ENCODE results near the gene TSPAN17.

Gene TSPAN17

DNA sequence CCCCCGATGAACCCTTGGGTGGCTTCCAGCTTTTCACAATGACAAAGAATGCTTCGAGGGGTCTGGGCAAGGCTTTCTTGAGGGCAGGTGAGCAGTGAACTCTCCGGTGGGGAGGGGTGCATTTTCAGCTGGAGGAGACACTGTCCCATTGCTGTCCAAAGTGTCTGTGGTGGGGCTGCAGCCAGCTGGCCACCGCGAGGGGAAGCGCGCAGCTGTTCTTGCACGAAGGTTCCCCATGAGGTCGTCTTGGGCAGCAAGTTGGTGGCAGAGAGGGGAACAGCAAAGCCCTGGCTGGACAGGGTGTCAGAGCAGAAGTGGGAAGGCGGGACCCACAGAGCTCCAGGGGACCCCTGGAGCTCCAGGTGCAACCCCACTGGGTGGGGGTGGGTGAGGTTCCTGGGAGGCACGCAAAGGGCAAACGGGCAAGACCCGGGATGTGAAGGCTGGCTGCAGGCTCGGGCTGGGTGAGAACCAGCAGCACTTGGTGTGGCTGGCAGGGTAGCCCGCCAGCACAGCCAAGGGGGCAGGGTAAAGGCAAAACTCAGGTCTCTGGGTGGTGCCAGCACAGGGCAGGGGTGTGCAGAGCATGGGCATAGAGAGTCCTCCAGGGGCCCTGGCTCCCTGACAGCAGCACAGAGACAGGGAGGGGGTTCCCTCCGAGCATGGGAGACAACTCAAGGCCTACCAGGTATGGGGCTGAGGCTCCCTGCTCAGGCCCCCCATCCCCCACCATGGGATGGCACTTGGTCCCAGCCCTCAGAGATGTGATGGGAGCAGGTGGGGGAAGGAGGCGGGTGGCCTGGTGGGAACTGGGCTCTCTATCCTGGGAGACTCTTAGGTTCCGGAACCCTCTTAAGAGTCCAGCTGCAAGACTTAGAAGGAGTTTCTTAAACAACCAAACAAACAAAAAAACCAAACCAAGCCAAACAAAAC lies 26.6 kb downstream of the TSPAN17 start:
- no peaks in the 10 kb centered on the region for H3K4me1 Mint-ChIP-seq
- H3K4me3 Mint-ChIP-seq = no peak overlapping the region
- no peak for DNase-seq
- no peak for ATAC-seq
- H3K9me3 Mint-ChIP-seq = no peaks in the 10 kb centered on the region
- H3K27ac Mint-ChIP-seq = no peak overlapping the region
- H3K27me3 Mint-ChIP-seq = peaks cover 73% of the 10 kb centered on the region

DNA sequence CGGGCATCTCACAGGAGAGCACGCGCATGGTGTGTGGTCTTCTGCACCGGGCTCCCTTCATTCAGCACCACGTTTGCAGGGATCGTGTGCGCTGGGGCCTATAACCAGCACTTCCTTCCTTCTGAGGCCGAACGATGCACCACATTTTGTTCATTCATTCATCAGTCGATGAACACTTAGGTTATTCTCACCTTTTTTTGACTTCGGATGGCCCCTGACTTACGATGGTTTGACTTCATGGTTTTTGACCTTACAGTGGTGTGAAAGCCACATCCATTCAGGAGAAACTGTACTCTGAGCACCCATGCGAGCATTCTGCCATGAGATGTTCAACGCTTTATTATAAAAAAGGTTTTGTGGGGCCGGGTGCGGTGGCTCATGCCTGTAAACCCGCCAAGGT lies 27.5 kb downstream of the TSPAN17 start:
- H3K27me3 Mint-ChIP-seq = peaks cover 73% of the 10 kb centered on the region
- DNase-seq = no peak
- peak overlapping the region in 1 of 2 donors; percentile 6 for H3K27ac Mint-ChIP-seq
- ATAC-seq = no peak
- H3K9me3 Mint-ChIP-seq = no peaks in the 10 kb centered on the region
- H3K4me3 Mint-ChIP-seq = no peak overlapping the region
- H3K4me1 Mint-ChIP-seq = no peaks in the 10 kb centered on the region

DNA sequence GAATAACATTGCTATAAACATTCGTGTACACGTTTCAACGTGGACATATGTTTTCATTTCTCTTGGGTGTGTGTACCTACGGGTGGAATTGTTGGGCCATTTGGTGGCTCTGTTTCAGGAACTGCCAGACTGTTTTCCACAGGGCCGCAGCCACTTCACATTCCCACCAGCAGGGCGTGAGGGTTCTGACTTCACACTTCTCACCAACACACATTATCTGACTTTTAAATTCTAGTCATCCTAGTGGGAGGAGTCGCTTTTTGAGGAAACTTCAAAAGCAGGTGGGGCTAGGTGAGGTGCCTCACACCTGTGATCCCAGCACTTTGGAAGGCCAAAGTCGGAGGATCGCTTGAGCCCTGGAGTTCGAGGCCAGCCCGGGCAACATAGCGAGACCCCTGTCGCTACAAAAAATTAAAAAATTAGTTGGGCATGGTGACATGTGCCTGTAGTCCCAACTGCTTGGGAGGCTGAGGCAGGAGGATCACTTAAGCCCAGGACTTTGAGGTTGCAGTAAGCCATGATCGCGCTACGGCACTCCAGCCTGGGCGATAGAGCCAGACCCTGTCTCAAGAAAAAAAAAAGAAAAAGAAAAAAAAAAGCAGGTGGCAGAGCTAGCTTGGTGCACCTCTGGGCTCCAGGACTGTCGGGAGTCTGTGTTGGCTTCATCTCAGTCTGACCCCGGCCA lies 28.5 kb downstream of the TSPAN17 start:
- Mint-ChIP-seq H3K9me3 (no peaks in the 10 kb centered on the region), H3K4me3 (no peak overlapping the region), H3K27ac (no peak overlapping the region), H3K4me1 (no peaks in the 10 kb centered on the region), H3K27me3 (peaks cover 78% of the 10 kb centered on the region)
- DNase-seq (no peak), ATAC-seq (no peak)

DNA sequence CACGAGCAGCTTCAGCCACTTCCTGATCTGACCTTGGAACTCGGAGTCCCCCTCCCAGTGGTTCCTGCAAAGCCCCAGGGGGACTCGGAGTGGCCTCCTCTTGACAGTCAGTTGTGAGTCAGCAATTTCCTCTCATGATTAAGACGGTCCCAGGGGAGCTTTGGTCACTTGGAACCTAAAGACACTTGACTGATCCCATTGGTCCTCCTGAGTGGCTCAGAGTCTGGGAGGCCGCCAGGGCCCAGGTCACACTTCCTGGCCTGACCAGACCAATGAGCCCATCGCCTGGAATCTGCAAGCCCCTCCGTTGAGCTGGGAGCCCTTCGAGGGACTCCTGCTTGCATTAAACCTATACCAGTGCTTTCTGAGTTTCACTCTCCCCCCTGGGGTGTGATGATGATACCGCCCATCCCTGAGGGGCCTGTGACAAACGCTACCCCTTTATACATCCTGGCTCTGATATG lies 29.1 kb downstream of the TSPAN17 start:
- no peak overlapping the region for H3K27ac Mint-ChIP-seq
- no peaks in the 10 kb centered on the region for H3K4me1 Mint-ChIP-seq
- DNase-seq (no peak), ATAC-seq (no peak)
- no peaks in the 10 kb centered on the region for H3K9me3 Mint-ChIP-seq
- no peak overlapping the region for H3K4me3 Mint-ChIP-seq
- H3K27me3 Mint-ChIP-seq = peaks cover 78% of the 10 kb centered on the region

DNA sequence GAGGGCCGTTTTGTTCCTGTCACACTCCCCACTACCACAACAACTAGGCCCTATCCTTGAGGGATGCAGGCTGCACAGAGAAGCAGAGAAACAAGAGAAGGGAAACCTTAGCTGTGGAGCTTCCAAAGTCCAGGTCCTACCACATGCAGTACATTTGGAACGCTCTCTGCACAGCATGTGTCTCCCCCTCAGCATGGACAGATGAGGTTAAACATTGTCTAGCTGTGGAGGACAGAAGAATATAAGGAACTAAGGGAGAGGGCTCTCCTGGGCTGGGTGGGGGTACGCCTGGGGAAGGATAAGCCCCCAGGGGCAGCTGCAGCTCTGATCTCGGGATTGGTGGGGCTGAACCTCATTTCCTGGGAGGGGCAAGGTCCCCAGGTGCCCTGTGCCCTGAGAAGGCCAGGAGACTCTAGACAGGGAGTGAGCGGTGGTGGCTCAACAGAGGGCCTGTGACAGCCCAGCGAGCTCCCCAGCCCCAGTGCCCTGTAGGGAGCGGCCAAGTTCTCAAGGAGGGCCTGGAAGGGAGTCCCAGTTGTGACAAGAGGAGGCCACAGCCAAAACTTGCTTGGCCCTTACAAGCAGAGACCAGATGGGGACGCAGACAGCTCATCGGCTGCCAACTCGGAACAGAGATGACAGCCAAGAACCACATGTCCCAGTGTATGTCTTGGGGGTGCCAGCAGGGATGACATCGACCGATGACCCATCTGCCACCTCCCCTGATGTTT lies 30.1 kb downstream of the TSPAN17 start:
- peak overlapping the region in 1 of 2 donors; percentile 71 for H3K27ac Mint-ChIP-seq
- H3K27me3 Mint-ChIP-seq = peaks cover 78% of the 10 kb centered on the region
- no peak for ATAC-seq

DNA sequence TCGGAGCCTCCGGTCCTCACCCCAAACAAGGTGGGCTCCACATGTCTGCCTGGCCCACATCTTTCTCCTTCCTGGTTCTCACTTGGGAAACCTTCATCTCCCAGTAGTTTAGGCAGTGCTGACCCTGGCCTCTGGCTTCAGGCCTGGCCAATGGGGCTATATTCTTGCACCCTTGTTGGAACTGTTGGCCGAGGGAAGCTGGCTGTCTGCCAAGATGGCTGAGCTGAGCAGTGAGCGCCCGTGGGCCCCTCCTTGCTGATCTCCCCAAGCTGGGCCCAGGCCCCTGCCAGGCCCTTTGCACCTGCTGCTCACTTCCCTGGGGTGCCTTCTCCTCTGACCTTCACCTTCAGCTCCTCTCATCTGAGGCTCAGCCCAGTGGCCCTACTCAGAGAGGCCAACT lies 31.3 kb downstream of the TSPAN17 start:
- no peaks in the 10 kb centered on the region for H3K9me3 Mint-ChIP-seq
- peaks cover 77% of the 10 kb centered on the region for H3K27me3 Mint-ChIP-seq
- DNase-seq (no peak), ATAC-seq (no peak)
- H3K27ac Mint-ChIP-seq = peak overlapping the region in 1 of 2 donors; percentile 85
- H3K4me3 Mint-ChIP-seq = no peak overlapping the region
- no peaks in the 10 kb centered on the region for H3K4me1 Mint-ChIP-seq

More for the DNA sequence above, 30.1 kb downstream of the TSPAN17 start:
- DNase-seq = no peak
- Mint-ChIP-seq H3K4me1 (no peaks in the 10 kb centered on the region), H3K9me3 (no peaks in the 10 kb centered on the region), H3K4me3 (no peak overlapping the region)

DNA sequence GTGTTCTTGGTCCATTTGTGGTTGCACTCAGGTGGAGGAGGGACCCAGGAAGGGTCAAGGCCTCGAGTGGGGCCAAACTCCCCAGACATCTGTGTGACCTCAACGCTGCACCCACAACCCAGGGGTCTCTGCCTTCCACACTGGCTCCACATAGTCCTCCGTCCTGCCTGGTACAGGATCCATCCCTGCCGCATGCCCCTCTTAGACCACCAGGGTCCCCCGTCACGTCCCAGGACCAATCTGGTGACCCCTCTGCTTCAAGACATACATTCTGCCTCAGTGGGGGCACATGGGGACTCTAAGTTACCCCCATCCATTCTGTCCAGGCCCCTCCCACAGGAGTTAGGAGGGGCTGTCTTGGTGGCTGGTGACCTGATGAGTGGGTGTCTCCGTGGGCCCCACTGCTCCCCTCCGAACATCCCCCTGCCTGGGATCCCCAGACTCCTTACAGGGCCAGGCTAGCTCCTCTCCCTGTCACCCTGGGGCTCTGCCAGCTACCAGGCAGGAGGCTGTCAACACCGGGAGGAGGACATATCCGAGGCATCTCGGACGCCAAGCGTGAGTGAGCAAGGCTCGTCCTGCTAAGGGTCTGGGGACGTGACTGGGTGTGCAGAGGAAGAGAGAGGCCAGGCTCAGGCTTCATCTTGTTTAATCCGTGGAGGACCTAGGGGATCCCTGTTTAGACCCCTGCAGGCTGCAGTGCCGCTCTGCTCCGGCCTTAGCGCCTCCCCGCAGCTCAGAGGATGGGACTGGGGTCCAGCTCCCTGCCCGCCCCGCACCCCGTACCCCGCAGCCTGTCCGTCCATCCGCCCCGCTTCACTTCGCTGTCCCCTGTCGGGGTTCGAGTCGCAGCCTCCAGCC lies 32.3 kb downstream of the TSPAN17 start:
- ATAC-seq (no peak), DNase-seq (no peak)
- Mint-ChIP-seq H3K27me3 (peaks cover 79% of the 10 kb centered on the region), H3K27ac (no peak overlapping the region), H3K4me3 (no peak overlapping the region), H3K4me1 (no peaks in the 10 kb centered on the region), H3K9me3 (peaks cover 0 to 6% of the 10 kb centered on the region in 2 donors)

DNA sequence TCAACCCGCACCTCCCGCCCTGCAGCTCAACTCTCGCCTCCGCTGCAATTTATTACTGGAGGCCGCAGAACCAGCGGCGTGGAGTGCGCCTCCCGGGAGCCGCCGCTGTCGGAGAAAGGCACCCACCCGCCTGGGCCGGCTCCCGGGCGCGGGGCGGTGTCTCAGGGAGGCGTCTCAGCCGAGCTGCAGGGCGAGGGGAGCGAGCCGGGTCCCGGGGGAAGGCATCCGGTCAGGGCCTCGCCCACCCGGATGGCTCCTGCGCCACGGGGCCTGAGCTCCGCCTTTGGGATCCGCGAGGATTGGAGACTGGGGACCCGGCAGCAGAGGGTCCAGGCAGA lies 32.9 kb downstream of the TSPAN17 start:
- Mint-ChIP-seq H3K4me3 (no peak overlapping the region), H3K9me3 (peaks cover 5 to 9% of the 10 kb centered on the region in 2 donors), H3K27ac (no peak overlapping the region), H3K4me1 (no peaks in the 10 kb centered on the region), H3K27me3 (peaks cover 79% of the 10 kb centered on the region)
- ATAC-seq (no peak), DNase-seq (no peak)

DNA sequence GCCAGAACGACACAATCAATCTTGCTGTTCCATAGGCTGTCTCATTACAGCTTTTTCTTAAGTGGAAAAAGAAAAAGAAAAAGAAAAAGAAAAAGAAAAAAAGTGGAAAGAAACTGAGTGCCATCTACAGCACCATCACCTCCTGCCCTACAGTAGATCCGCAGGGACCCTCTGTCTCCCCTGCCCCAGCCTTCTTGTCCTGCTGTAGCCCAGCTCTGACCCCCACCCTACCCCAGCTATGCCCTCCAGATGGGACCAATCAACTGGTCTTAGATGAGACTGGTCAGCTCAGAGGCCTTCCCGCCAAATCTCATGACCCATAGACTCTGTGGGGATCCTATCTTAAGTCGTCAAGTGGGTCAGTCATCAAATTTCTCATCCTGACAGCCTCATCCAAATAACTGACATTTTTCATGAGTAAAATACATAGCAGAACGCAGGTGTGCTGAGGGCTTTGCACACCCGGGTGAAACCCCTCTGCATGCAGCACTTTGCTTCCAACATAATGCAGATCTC lies 34.8 kb downstream of the TSPAN17 start:
- no peak overlapping the region for H3K4me3 Mint-ChIP-seq
- DNase-seq (no peak), ATAC-seq (no peak)
- H3K4me1 Mint-ChIP-seq = no peaks in the 10 kb centered on the region
- peaks cover 7 to 11% of the 10 kb centered on the region in 2 donors for H3K9me3 Mint-ChIP-seq
- H3K27ac Mint-ChIP-seq = no peak overlapping the region
- peaks cover 71% of the 10 kb centered on the region for H3K27me3 Mint-ChIP-seq

DNA sequence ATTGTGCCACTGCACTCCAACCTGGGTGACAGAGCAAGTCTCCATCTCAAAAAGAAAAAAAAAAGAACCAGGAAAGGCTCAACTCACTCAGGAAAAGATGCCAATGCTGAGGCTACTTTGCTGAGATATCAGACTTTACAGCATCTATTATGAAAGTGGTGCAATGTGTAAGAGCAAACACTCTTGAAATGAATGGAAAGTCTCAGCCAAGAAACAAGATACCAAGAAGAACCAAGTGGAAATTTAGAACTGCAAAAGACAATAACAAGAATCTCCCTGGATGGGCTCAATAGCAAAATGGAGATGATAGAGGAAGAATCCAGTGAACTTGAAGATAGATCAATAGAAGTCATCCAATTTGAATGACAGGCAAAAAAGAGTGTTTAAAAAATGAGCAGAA lies 37.7 kb downstream of the TSPAN17 start:
- no peak overlapping the region for H3K27ac Mint-ChIP-seq
- no peak for ATAC-seq
- DNase-seq = no peak
- H3K4me1 Mint-ChIP-seq = no peaks in the 10 kb centered on the region
- no peak overlapping the region for H3K4me3 Mint-ChIP-seq
- peaks cover 50% of the 10 kb centered on the region for H3K27me3 Mint-ChIP-seq
- peaks cover 7 to 11% of the 10 kb centered on the region in 2 donors for H3K9me3 Mint-ChIP-seq

DNA sequence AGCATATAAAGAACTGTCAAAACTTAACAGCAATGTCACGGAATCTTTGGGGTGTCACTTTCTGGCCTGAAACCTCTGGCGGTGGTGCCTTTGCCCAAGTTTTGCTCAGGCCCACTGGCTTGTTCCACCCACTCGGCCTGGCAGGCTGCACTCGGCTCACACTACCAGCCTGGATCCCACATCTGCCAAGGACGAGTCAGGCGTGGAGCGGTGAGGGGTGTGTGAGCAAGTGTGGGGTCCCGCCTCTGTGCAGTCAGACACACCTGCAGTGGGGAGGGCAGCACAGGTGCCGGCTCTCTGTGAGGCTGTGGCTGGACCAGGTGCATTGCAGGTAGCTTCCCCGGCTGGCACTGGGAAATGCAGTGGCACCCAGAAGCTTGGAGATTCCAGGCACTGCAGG lies 40.0 kb downstream of the TSPAN17 start:
- DNase-seq (no peak), ATAC-seq (no peak)
- peaks cover 7 to 11% of the 10 kb centered on the region in 2 donors for H3K9me3 Mint-ChIP-seq
- H3K4me3 Mint-ChIP-seq = no peak overlapping the region
- no peaks in the 10 kb centered on the region for H3K4me1 Mint-ChIP-seq
- H3K27ac Mint-ChIP-seq = no peak overlapping the region
- H3K27me3 Mint-ChIP-seq = peaks cover 50% of the 10 kb centered on the region

DNA sequence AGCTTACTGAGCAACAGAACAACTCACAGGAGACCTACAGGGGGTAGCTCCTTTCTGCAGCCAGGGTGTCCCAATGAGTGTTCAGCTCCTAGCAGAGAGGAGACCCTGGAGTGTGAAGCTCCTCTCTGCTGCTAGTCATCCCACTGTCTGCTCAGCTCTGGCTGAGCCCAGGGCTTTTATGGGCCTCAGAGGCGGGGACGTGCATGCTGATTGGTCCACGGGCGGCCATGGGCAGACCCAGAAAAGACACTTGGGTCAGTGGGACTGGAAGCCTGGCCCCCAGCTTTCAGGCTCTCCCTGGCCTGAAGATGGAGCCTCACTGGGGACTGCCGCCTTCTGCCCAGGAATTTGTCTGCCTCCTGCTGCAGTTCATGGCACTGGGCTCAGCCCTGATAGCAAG lies 40.6 kb downstream of the TSPAN17 start:
- Mint-ChIP-seq H3K4me1 (no peaks in the 10 kb centered on the region), H3K27ac (no peak overlapping the region), H3K4me3 (no peak overlapping the region), H3K27me3 (peaks cover 50% of the 10 kb centered on the region), H3K9me3 (peaks cover 7 to 11% of the 10 kb centered on the region in 2 donors)
- DNase-seq (no peak), ATAC-seq (no peak)

DNA sequence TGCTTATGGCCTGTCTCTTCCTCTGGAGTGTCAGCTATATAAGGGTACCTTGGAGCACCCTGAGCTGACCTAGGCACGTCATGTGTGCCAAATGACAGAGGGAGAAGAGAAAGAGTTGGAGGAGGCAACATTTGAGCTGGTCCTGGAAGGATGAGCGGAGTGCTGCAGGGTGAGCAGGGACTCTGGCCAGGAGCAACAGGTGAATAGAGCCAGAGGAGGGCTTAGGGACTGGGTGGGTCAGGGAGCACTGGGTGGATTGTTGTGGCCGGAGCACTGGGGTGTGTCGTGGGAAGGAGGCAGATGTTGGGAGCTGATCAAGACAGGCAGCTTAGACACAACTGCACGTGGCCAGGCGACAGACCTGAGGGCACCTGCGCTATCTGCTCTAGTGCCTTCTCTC lies 43.6 kb downstream of the TSPAN17 start:
- Mint-ChIP-seq H3K4me3 (no peak overlapping the region), H3K9me3 (no peaks in the 10 kb centered on the region), H3K27me3 (peaks cover 67% of the 10 kb centered on the region), H3K4me1 (no peaks in the 10 kb centered on the region), H3K27ac (peak overlapping the region in 1 of 2 donors; percentile 2)
- no peak for DNase-seq
- no peak for ATAC-seq

DNA sequence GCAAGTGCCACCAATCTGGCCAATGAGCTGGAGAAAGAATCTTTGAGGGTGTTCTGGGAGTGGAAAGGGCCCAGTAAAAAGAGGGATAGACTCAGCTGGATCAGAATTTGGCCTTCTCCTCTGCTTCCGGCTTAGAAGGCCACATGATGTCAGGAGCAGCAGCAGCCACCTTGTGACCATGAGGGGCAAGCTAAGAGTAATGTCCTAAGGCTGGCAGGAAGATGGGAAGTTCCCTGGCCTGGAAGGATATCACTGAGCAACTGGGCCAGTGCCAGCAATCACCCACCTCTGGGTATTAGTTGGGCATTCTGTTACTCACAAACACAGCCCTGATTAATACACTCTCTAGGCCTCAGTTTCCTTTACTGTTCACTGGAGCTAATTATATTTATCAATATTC lies 44.2 kb downstream of the TSPAN17 start:
- no peak overlapping the region for H3K27ac Mint-ChIP-seq
- no peak overlapping the region for H3K4me3 Mint-ChIP-seq
- DNase-seq (no peak), ATAC-seq (no peak)
- H3K4me1 Mint-ChIP-seq = no peaks in the 10 kb centered on the region
- H3K9me3 Mint-ChIP-seq = no peaks in the 10 kb centered on the region
- peaks cover 73% of the 10 kb centered on the region for H3K27me3 Mint-ChIP-seq

DNA sequence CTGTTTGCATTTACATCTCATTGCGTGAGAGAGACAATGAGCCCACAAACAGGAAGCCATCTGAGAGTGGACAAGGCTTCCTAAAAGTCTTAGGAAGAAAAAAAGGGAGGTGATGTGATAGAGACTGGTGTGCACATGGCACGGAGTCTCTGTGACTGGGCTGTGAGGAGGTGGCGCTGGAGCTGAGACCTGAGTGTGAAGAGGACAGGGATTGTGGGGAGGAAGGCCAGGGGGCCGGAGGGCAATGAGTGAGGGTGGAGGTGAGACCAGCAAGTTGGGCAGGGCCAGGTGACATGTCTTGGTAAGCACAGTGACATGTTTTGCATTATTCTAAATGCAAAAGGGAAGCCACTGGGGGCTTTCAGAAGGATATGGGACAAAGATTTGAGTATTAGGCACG lies 45.0 kb downstream of the TSPAN17 start:
- Mint-ChIP-seq H3K27me3 (peaks cover 81% of the 10 kb centered on the region), H3K4me1 (no peaks in the 10 kb centered on the region), H3K9me3 (no peaks in the 10 kb centered on the region), H3K4me3 (no peak overlapping the region), H3K27ac (no peak overlapping the region)
- DNase-seq (no peak), ATAC-seq (no peak)

Data from stimulated activated naive CD8-positive, alpha-beta T cell treated with anti-CD3 and anti-CD28 coated beads, Interleukin-15, amount 100 ng/mL, for 72 hours (primary cell).